IMR-90 (cell line): Measurements from ENCODE around the gene TRPM4. TPM values are rescaled to one million over a fixed set of nuclear protein-coding genes. Genes with fewer than 3 reads are reported as not detected.

Experiments
- ATAC-seq: fragments of 200-7000 bp; cut with Tn5 transposase; 2 replicates; pipeline ENCODE4 v1.9.1; 2020; ENCODE audit warnings: low read depth, mild to moderate bottlenecking, moderate library complexity
- BruUV-seq: library from RNA; stranded (reverse); fragments of 400-500 nt; replicated peaks from 2 replicates; lab custom pipeline; 2021; lab: Mats Ljungman, UMichigan
- CTCF ChIA-PET: fragments of 300-600 bp; formaldehyde crosslinking; extraction: SDS; loops from one replicate; lab custom pipeline; 2021; ENCODE audit warnings: antibody characterized with exemption; lab: Yijun Ruan, JAX
- POLR2A ChIA-PET: fragments of 300-600 bp; sonication (Branson Sonifier 250); formaldehyde crosslinking; loops from one replicate; lab custom pipeline; 2022; ENCODE audit warnings: antibody characterized with exemption; ENCODE audit not compliant: unreplicated experiment; lab: Charles Lee
- DNase-seq: peaks from one replicate; pipeline ENCODE4 v3.0.0; 2013
- H2AFZ ChIP-seq: replicated peaks from 2 replicates; pipeline ENCODE3; 2013; ENCODE audit warnings: low read length, mild to moderate bottlenecking; ENCODE audit not compliant: poor library complexity
- H2AK5ac ChIP-seq: 2 replicates; pipeline ENCODE4 v1.6.1; 2013; ENCODE audit warnings: low read depth, low read length, inconsistent platforms
- H2AK9ac ChIP-seq: replicated peaks from 2 replicates; pipeline ENCODE3; 2013; ENCODE audit warnings: mild to moderate bottlenecking, low read depth, low read length, moderate library complexity; ENCODE audit not compliant: poor library complexity
- H2BK120ac ChIP-seq: 2 replicates; pipeline ENCODE4 v1.6.1; 2013; ENCODE audit warnings: low read depth, low read length, inconsistent platforms
- H2BK15ac ChIP-seq: 3 replicates; pipeline ENCODE4 v1.6.1; 2013; ENCODE audit warnings: low read depth, low read length, inconsistent platforms
- H2BK20ac ChIP-seq: 2 replicates; pipeline ENCODE4 v1.6.1; 2013; ENCODE audit warnings: low read depth, mild to moderate bottlenecking, inconsistent platforms, low read length, moderate library complexity
- H2BK5ac ChIP-seq: 2 replicates; pipeline ENCODE4 v1.6.1; 2013; ENCODE audit warnings: mild to moderate bottlenecking, low read depth, low read length, inconsistent platforms; ENCODE audit not compliant: poor library complexity, severe bottlenecking
- H3K14ac ChIP-seq: replicated peaks from 2 replicates; pipeline ENCODE4 v1.6.1; 2013; ENCODE audit warnings: low read depth, low read length, inconsistent platforms
- H3K18ac ChIP-seq: 2 replicates; pipeline ENCODE4 v1.6.1; 2013; ENCODE audit warnings: low read depth, low read length, control low read depth
- H3K23ac ChIP-seq: 2 replicates; pipeline ENCODE4 v1.6.1; 2013; ENCODE audit warnings: low read depth, low read length, inconsistent platforms
- H3K27ac ChIP-seq: 2 replicates; pipeline ENCODE4 v1.5.1; 2013; ENCODE audit warnings: mild to moderate bottlenecking, control low read depth, low read length; ENCODE audit not compliant: insufficient read depth
- H3K27me3 ChIP-seq: 2 replicates; pipeline ENCODE4 v1.6.1; 2013; ENCODE audit warnings: low read length; ENCODE audit not compliant: control insufficient read depth, insufficient read depth
- H3K36me3 ChIP-seq: 2 replicates; pipeline ENCODE4 v1.6.1; 2013; ENCODE audit warnings: low read length, mixed read lengths; ENCODE audit not compliant: control insufficient read depth, insufficient read depth
- H3K4ac ChIP-seq: 2 replicates; pipeline ENCODE4 v1.6.1; 2013; ENCODE audit warnings: low read depth, low read length, inconsistent platforms
- H3K4me1 ChIP-seq: 2 replicates; pipeline ENCODE4 v1.6.1; 2013; ENCODE audit warnings: low read length, mixed read lengths; ENCODE audit not compliant: control insufficient read depth, insufficient read depth
- H3K4me2 ChIP-seq: 2 replicates; pipeline ENCODE4 v1.6.1; 2013; ENCODE audit warnings: low read depth, mild to moderate bottlenecking, control low read depth, low read length, moderate library complexity
- H3K4me3 ChIP-seq: 2 replicates; pipeline ENCODE4 v1.5.1; 2013; ENCODE audit warnings: low read depth, mild to moderate bottlenecking, control low read depth, low read length, moderate library complexity; ENCODE audit not compliant: insufficient read depth
- H3K56ac ChIP-seq: 2 replicates; pipeline ENCODE4 v1.6.1; 2013; ENCODE audit warnings: low read length, inconsistent platforms; ENCODE audit not compliant: insufficient read depth; ENCODE audit errors: extremely low read depth
- H3K79me1 ChIP-seq, 2 experiments: 2 replicates each; pipeline ENCODE4 v1.6.1; 2013; ENCODE audit warnings: low read length in 2 of 2, inconsistent platforms in 1 of 2, low read depth in 1 of 2
- H3K9ac ChIP-seq: 2 replicates; pipeline ENCODE4 v1.6.1; 2013; ENCODE audit warnings: low read depth, low read length, control low read depth
- H3K9me1 ChIP-seq: 2 replicates; pipeline ENCODE4 v1.6.1; 2013; ENCODE audit warnings: low read length, inconsistent platforms; ENCODE audit not compliant: insufficient read depth
- H3K9me3 ChIP-seq: 2 replicates; pipeline ENCODE4 v1.6.1; 2013; ENCODE audit warnings: low read length; ENCODE audit not compliant: control insufficient read depth, insufficient read depth
- H4K20me1 ChIP-seq: 2 replicates; pipeline ENCODE4 v1.6.1; 2013; ENCODE audit warnings: low read length, inconsistent platforms; ENCODE audit not compliant: insufficient read depth
- H4K5ac ChIP-seq: 2 replicates; pipeline ENCODE4 v1.6.1; 2013; ENCODE audit warnings: mild to moderate bottlenecking, low read depth, low read length, control low read depth
- H4K8ac ChIP-seq, 2 experiments: 2 replicates each; pipeline ENCODE4 v1.6.1; 2013; ENCODE audit warnings: low read depth in 2 of 2, low read length in 2 of 2, control low read depth in 1 of 2, inconsistent platforms in 1 of 2
- H4K91ac ChIP-seq: 2 replicates; pipeline ENCODE4 v1.6.1; 2013; ENCODE audit warnings: low read depth, low read length, inconsistent platforms; ENCODE audit not compliant: insufficient read depth
- BHLHE40 ChIP-seq: fragments of 150-350 bp; IDR thresholded peaks from 2 replicates; pipeline ENCODE4 v1.6.1; 2016; ENCODE audit warnings: mild to moderate bottlenecking, low read depth, low read length
- CEBPB ChIP-seq: IDR thresholded peaks from 2 replicates; pipeline ENCODE4 v1.6.1; 2012; ENCODE audit warnings: low read depth, low read length, improper control_type of control experiment
- CHD1 ChIP-seq: IDR thresholded peaks from 2 replicates; pipeline ENCODE4 v1.6.1; 2012; ENCODE audit warnings: low read depth, low read length, improper control_type of control experiment
- FOS ChIP-seq: fragments of 150-350 bp; IDR thresholded peaks from 2 replicates; pipeline ENCODE4 v1.6.1; 2016; ENCODE audit warnings: low read depth, low read length
- MAFK ChIP-seq: IDR thresholded peaks from 2 replicates; pipeline ENCODE4 v1.6.1; 2012; ENCODE audit warnings: low read depth, low read length, improper control_type of control experiment
- MAZ ChIP-seq: IDR thresholded peaks from 2 replicates; pipeline ENCODE4 v1.6.1; 2012; ENCODE audit warnings: low read depth, mild to moderate bottlenecking, low read length, improper control_type of control experiment, moderate library complexity, borderline replicate concordance
- MXI1 ChIP-seq: IDR thresholded peaks from 2 replicates; pipeline ENCODE4 v1.6.1; 2012; ENCODE audit warnings: low read depth, mild to moderate bottlenecking, low read length, moderate library complexity, borderline replicate concordance
- NFE2L2 ChIP-seq: fragments of 150-350 bp; IDR thresholded peaks from 2 replicates; pipeline ENCODE4 v1.6.1; 2016; ENCODE audit warnings: low read depth, mild to moderate bottlenecking, low read length
- POLR2A ChIP-seq: IDR thresholded peaks from 2 replicates; pipeline ENCODE4 v1.6.1; 2012; ENCODE audit warnings: mild to moderate bottlenecking, low read depth, low read length
- RAD21 ChIP-seq: IDR thresholded peaks from 2 replicates; pipeline ENCODE4 v1.6.1; 2012; ENCODE audit warnings: low read length, improper control_type of control experiment
- RCOR1 ChIP-seq: IDR thresholded peaks from 2 replicates; pipeline ENCODE4 v1.6.1; 2012; ENCODE audit warnings: mild to moderate bottlenecking, low read length, improper control_type of control experiment; ENCODE audit not compliant: insufficient replicate concordance
- RFX5 ChIP-seq: IDR thresholded peaks from 2 replicates; pipeline ENCODE4 v1.8.0; 2012; ENCODE audit warnings: low read depth, mild to moderate bottlenecking, low read length, moderate library complexity
- WGBS, 2 experiments: methylation state at CpG; one replicate each; pipeline versions ENCODE4 v1.1.5 to v1.1.7; 2013; ENCODE audit warnings: missing lambda C conversion rate in 2 of 2; ENCODE audit not compliant: insufficient read length in 1 of 2; ENCODE audit errors: extremely low coverage in 2 of 2; 5-methylcytosine and 5-hydroxymethylcytosine counted together
- dilution Hi-C: fragments of 300-500 bp; cut with HindIII; formaldehyde crosslinking; loops from one replicate; pipeline ENCODE4 v1.14.3; 2018; ENCODE audit warnings: low sequenced_read_pairs; ENCODE audit not compliant: unreplicated experiment
- in situ Hi-C: fragments of 300-500 bp; cut with MboI; formaldehyde crosslinking; loops from 3 replicates; pipeline ENCODE4 v1.14.3; 2019; ENCODE audit warnings: low sequenced_read_pairs, inconsistent platforms, mixed read lengths
- intact Hi-C: fragments of 100-400 bp; cut with micrococcal nuclease; formaldehyde crosslinking; loops from 2 replicates; pipeline ENCODE4 v1.10.0; 2022
- polyA plus RNA-seq, 3 experiments: library from polyadenylated mRNA; depleted of rRNA; stranded (reverse); fragments of >200 nt; gene quantifications; 2 replicates each; pipeline ENCODE4 v1.2.3, GENCODE V29; 2012; ENCODE audit warnings: low replicate concordance in 1 of 3
- total RNA-seq: library from RNA; depleted of rRNA; stranded (reverse); fragments of >200 nt; gene quantifications from 2 replicates; pipeline ENCODE4 v1.2.3, GENCODE V29; 2012
- TF ChIP-seq, protein P1 (sequence below): fragments of 150-350 bp; IDR thresholded peaks from 2 replicates; pipeline ENCODE4 v1.6.1; 2017; ENCODE audit warnings: mild to moderate bottlenecking, antibody characterized with exemption, low read length, low read depth
- TF ChIP-seq, protein P2 (sequence below): conservative IDR thresholded peaks from 2 replicates; pipeline ENCODE4 v1.5.1; 2012; ENCODE audit warnings: mild to moderate bottlenecking, low read depth, low read length, improper control_type of control experiment

Gene TRPM4
- total and polyA plus RNA-seq, 2 of the 4 experiments (the other 2 are of a cell fraction), result 2.2 to 19.7 TPM

DNA sequence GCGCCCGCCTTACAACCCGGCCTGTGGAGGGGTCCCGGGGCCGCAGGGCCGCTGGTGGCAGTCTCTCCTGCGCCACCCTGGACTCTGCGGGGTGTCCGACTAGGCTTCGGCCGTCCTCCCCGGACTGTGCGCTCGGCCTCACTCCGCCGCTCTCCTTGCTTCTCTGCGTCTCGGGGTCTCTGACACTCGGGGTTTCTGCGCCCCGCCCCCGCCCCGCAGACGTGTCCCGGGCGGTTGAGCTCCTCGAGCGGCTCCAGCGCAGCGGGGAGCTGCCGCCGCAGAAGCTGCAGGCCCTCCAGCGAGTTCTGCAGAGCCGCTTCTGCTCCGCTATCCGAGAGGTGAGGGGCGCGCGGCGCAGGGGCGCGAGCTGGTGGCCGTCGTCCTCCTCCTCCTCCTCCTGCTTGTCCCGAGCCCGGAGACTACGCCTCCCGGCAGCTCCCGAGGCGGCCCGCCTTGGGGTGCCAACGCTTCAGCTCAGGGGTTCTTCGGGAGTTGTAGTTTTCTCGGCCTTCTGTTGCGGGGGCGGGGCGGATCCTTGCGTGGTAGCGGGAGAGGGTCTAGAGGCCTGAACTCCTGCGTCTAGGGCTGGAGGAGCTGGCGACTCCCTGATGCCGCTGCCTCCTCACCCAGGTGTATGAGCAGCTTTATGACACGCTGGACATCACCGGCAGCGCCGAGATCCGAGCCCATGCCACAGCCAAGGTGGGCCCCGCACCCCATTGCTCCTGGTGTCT, 42.8 kb upstream of the TRPM4 start:
- Histone ChIP-seq H4K20me1 (peaks cover 2% of the 10 kb centered on the region), H3K9me1 (peaks cover 20% of the 10 kb centered on the region), H2AFZ (peak overlapping the region; percentile 98), H4K8ac (peak overlapping the region in 1 of 2 experiments; percentile 65; a peak in 2 of 4 replicates), H3K27ac (peak overlapping the region; percentile 57; the same call in 1 of the 2 replicates), H3K79me1 (peaks cover 4 to 41% of the 10 kb centered on the region in 2 experiments; a peak in 3 of 4 replicates), H3K9ac (peak overlapping the region; percentile 71), H3K9me3 (no peaks in the 10 kb centered on the region), H4K91ac (peak overlapping the region; percentile 43; the same call in 1 of the 2 replicates), H2AK9ac (peak overlapping the region; percentile 98), H3K14ac (0 out of 2 replicates have a peak overlapping the region, but pooled peaks have one; percentile 62), H3K18ac (no peak overlapping the region), H3K4me1 (peaks cover 8% of the 10 kb centered on the region), H3K56ac (no peak overlapping the region), H3K4me3 (peak overlapping the region; percentile 96), H3K27me3 (no peaks in the 10 kb centered on the region), H4K5ac (peak overlapping the region; percentile 48; the same call in 1 of the 2 replicates), H3K4me2 (peak overlapping the region; percentile 84), H2BK15ac (no peak overlapping the region), H3K36me3 (peaks cover 2% of the 10 kb centered on the region; the same call in 1 of the 2 replicates), H3K23ac (no peak overlapping the region), H2BK5ac (peak overlapping the region; percentile 18), H2BK20ac (no peak overlapping the region), H2AK5ac (no peak overlapping the region), H2BK120ac (peak overlapping the region; percentile 22; the same call in 1 of the 2 replicates), H3K4ac (peak overlapping the region; percentile 52)
- in situ Hi-C loops, result no loop called here
- no peak for TF ChIP-seq CHD1
- TF ChIP-seq POLR2A, result no peak
- TF ChIP-seq RCOR1, result no peak
- no peak; the same call in 1 of the 2 replicates for TF ChIP-seq MAZ
- no peak for TF ChIP-seq RFX5
- TF ChIP-seq MAFK, result no peak
- TF ChIP-seq FOS, result no peak
- TF ChIP-seq NFE2L2, result no peak
- TF ChIP-seq MXI1, result no peak
- TF ChIP-seq CEBPB, result no peak
- TF ChIP-seq, protein P1, sequence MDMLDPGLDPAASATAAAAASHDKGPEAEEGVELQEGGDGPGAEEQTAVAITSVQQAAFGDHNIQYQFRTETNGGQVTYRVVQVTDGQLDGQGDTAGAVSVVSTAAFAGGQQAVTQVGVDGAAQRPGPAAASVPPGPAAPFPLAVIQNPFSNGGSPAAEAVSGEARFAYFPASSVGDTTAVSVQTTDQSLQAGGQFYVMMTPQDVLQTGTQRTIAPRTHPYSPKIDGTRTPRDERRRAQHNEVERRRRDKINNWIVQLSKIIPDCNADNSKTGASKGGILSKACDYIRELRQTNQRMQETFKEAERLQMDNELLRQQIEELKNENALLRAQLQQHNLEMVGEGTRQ, result no peak
- TF ChIP-seq BHLHE40, result no peak
- TF ChIP-seq RAD21, result no peak
- TF ChIP-seq, protein P2, sequence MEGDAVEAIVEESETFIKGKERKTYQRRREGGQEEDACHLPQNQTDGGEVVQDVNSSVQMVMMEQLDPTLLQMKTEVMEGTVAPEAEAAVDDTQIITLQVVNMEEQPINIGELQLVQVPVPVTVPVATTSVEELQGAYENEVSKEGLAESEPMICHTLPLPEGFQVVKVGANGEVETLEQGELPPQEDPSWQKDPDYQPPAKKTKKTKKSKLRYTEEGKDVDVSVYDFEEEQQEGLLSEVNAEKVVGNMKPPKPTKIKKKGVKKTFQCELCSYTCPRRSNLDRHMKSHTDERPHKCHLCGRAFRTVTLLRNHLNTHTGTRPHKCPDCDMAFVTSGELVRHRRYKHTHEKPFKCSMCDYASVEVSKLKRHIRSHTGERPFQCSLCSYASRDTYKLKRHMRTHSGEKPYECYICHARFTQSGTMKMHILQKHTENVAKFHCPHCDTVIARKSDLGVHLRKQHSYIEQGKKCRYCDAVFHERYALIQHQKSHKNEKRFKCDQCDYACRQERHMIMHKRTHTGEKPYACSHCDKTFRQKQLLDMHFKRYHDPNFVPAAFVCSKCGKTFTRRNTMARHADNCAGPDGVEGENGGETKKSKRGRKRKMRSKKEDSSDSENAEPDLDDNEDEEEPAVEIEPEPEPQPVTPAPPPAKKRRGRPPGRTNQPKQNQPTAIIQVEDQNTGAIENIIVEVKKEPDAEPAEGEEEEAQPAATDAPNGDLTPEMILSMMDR, result no peak
- dilution Hi-C loops, result no loop called here
- DNase-seq (peak; percentile 33), ATAC-seq (peak; percentile 18)
- ChIA-PET POLR2A (no interaction called here), CTCF (interaction anchor here (1.6 to 2.9 kb wide), 4 partner anchors 13 to 84 kb away, joined by 4 to 13 read pairs (median 5); no protein-coding TSS in a partner anchor)
- intact Hi-C loops, result loop anchor here (5.0 kb wide), 1 partner anchor 83 kb away; no protein-coding TSS in a partner anchor
- 0% methylated on average over 30 of the region's 68 CpGs; no CpG with 5 or more reads in 1 of the 2 experiments for WGBS, 2 experiments
- no TSS peak for BruUV-seq
